CD4-positive, alpha-beta T cell treated with Interferon gamma for 1 hour (primary cell): Measurements from ENCODE around the gene HIP1.
"Not testable (repeated sequence)": the region's sequence is repeated elsewhere in the genome, so short reads cannot be mapped to it uniquely, and the experiment has no call there.

ENCODE experiments used
- DNase-seq: peaks from one replicate; pipeline ENCODE4 v3.0.0-alpha.2; 2020

The HIP1 gene

DNA sequence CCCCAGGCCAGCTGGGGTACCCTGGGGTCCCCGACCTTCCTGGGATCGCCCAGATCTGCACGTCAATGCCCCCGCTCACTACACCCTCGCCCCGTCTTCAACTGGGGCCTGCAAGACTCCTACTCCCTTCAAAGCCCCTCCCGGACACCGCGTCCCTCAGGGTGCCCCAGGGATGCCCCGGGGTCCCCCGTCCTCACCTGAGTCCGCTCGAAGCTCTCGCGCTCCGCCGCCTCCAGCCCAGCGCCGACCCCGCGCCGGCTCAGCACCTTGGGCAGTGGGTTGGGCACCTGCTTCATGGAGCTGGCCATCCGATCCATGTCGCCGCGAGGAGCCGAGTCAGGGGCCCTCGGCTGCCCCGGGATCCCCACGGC lies at the start of gene HIP1:
Gene HIP1 (minus strand): TSS at position 338 of the 371 bp plus-strand sequence. CDS start 21 bp downstream, at position 317.
- no peak for DNase-seq

DNA sequence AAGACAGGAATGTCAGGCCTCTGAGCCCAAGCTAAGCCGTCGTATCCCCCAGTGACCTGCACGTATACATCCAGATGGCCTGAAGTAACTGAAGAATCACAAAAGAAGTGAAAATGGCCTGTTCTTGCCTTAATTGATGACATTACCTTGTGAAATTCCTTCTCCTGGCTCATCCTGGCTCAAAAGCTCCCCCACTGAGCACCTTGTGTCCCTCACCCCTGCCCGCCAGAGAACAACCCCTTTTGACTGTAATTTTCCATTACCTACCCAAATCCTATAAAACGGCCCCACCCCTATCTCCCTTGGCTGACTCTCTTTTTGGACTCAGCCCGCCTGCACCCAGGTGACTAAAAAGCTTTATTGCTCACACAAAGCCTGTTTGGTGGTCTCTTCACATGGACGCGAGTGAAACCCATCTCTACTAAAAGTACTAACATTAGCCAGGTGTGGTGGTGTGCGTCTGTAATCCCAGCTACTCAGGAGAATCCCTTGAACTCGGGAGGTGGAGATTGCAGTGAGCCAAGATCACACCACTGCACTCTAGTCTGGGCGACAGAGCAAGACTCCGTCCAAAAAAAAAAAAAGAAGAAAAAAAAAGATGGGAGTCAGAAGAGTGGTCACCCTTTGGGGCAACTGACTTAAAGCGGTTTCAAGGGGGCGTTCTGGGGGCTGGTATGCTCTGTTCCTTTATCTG lies 49.6 kb upstream of the HIP1 start:
- DNase-seq, result not testable (repeated sequence)

DNA sequence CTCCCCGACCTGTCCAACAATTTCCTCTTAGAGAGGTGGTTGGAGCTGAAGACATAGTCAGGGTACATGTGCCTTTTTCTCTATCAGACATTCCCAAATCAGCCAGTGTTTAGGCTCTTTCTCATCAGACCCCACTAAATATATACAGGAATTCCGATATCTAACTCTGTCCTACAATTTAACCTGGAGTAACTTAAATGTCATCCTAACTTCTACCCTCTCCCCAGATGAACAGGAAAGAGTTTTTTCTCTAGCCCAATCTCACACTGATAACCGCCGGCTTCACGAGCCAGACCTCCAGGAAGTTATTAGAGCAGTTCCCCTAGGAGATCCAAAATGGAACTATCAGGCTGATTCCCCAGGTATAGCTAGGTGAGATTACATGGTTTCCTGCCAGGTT lies 44.3 kb upstream of the HIP1 start:
- DNase-seq, result not testable (repeated sequence)

DNA sequence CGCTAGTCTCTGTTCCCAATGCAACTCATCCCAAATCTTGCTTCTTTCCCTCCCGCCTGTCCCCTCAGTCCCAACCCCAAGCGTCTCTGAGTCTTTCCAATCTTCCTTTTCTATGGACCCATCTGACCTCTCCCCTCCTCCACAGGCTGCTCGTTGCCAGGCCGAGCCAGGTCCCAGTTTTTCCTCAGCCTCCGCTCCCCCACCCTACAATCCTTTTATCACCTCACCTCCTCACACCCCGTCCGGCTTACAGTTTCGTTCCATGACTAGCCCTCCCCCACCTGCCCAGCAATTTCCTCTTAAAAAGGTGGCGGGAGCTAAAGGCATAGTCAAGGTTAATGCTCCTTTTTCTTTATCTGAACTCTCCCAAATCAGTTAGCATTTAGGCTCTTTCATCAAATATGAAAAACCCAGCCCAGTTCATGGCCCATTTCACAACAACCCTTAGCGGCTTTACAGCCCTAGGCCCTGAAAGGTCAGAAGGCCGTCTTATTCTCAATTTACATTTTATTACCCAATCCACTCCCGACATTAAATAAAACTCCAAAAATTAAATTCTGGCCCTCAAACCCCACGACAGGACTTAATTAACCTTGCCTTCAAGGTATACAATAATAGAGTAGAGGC lies 42.0 kb upstream of the HIP1 start:
- not testable (repeated sequence) for DNase-seq

DNA sequence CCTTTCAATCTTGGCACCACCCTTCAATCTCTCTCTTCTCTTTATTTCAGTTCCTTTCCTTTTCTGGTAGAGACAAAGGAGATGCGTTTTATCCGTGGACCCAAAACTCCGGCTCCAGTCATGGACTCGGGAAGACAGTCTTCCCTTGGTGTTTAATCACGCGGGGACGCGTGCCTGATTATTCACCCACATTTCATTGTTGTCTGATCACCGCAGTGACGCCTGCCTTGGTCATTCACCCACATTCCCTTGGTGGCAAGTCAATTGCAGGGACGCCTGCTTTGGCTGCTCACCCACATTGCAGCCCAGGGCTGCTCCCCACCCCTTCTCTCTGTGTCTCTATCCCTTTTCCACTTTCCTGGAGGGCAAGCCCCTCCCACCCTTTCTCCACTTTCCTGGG lies 40.8 kb upstream of the HIP1 start:
- not testable (repeated sequence) for DNase-seq

DNA sequence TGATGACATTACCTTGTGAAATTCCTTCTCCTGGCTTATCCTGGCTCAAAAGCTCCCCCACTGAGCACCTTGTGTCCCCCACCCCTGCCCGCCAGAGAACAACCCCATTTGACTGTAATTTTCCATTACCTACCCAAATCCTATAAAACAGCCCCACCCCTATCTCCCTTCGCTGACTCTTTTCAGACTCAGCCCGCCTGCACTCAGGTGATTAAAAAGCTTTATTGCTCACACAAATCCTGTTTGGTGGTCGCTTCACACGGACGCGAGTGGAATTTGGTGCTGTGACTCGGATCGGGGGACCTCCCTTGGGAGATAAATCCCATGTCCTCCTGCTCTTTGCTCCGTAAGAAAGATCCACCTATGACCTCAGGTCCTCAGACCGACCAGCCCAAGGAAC lies 40.3 kb upstream of the HIP1 start:
- DNase-seq, result not testable (repeated sequence)

DNA sequence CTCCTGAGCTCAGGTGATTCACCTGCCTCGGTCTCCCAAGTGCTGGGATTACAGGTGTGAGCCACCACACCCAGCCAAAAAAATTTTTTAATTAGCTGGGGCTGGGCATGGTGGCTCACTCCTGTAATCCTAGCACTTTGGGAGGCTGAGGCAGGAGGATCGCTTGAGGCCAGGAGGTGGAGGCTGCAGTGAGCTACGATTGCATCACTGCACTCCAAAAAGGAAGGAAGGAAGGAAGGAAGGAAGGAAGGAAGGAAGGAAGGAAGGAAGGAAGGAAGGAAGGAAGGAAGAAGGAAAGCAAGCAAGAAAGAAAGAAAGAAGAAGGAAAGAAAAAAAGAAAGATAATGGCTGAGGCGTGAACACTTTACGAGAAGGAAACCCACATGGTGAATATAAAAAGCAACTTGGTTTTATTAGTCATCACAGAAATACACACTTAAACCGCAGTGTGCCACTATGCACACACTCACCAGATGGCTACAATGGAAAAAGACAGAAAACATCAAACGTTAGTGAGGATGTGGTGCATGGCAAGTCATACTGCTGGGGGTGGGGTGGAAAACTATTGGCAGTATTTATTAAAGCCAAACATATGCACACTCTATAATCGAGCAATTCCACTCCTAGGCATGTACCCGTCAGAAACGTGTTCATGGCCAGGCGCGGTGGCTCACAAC lies 37.7 kb upstream of the HIP1 start:
- no peak for DNase-seq

DNA sequence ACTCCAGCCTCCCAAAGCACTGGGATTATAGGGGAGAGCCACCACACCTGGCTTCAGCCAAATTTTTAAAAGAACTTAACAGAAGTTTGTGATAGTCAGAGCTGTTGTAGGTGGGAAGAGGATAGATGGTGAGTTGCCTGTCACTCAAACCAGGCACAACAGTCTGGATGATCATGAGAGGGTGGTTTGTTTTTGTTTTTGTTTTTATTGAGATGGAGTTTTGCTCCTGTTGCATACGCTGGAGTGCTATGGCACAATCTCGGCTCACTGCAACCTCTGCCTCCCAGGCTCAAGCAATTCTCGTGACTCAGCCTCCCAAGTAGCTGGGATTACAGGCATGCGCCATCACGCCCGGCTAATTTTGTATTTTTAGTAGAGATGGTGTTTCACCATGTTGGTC lies 35.2 kb upstream of the HIP1 start:
- DNase-seq, result not testable (repeated sequence)

DNA sequence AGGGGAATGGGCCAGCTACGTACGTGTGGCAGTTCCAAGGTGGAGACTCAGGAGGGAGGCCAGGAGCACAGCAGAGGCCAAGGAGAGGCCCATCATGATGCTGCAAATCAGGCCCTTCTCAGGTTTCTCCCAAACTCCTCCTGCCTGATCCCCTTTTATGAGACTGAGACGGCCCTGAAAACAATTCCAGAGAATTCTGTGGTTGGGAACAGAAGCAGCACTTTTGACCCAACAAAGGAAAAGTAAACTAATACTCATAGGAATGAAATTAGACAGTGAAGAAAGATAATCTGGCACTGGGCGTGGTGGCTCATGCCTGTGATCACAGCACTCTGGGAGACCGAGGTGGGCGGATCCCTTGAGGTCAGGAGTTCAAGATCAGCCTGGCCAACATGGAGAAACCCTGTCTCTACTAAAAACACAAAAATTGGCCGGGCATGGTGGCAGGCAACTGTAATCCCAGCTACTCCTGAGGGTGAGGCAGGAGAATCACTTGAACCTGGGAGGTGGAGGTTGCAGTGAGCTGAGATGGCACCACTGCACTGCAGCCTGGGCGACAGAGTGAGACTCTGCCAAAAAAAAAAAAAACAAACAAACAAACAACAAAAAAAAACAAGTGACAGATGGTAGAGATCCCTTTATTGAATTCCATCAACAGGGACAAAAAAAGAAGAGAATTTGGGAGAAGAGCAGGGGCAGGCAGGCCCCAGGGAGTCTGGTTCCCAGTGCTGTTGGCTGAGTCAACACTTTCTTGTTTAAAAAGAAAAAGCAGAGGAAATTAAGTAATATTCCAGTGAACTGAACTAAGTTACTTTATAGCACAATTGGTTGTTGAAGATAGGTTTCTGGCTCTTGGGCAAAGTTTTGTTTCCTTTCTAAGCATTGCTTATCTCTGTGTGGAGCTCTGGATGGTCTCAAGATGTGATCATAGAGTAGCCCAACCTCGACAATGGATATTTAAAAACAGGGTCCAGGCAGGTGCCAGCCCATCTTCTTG lies 33.6 kb upstream of the HIP1 start, which contains the start of gene CCL26:
Gene CCL26 (minus strand): TSS at position 131 of the 997 bp plus-strand sequence. CDS start 35 bp downstream, at position 96.
- DNase-seq, result no peak

DNA sequence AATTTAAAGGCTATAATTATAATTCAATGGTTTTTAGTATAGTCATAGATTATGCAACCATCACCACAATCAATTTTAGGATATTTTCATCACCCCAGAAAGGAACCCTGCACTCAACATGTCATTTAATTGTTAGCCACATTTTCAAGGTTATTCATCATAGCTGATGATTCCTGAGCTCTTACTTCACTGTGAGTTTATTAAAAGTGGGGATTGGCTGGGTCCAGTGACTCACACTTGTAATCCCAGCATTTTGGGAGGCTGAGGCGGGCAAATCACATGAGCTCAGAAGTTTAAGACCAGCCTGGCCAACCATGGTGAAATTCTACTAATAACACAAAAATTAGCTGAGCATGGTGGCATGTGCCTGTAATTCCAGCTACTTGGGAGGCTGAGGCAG lies 32.5 kb upstream of the HIP1 start:
- DNase-seq, result no peak

DNA sequence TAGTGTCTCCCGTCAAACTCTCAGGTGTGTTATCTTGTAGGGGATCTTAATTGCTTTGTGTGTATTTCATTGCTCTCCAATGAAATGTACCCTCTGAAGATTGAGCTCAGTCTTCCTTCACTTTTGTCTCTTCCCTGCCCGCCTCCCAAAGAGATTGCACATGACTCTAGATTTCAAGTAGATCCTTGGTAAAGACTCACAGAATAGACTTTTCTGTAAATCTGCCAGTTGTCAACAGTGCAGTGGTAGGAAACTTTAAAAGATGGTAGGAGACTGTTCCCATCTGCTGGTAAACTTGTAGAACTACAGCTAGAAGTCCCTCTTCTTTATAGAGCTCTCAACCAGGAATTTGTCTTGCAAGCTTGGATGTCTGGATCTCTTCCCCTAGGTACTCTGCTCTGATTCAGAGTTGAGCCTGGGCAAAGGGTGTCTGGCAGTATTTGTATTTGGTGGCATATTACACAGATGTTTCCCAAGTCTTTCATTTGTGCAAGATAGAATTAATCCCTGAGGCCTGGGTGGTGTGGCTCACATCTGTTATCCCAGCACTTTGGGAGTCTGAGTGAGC lies 23.7 kb upstream of the HIP1 start:
- DNase-seq, result no peak

DNA sequence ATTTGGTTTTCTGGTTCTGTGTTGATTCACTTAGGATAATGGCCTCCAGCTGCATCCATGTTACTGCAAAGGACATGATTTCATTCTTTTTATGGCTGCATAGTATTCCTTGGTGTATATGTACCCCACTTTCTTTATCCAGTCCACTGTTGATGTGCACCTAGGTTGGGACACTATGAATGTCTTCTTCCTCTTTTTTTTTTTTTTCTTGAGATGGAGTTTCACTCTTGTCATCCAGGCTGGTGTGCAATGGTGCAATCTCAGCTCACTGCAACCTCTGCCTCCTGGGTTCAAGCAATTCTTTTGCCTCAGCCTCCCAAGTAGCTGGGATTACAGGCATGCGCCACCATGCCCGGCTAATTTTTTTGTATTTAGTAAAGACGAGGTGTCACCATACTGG lies 23.1 kb upstream of the HIP1 start:
- DNase-seq, result not testable (repeated sequence)

DNA sequence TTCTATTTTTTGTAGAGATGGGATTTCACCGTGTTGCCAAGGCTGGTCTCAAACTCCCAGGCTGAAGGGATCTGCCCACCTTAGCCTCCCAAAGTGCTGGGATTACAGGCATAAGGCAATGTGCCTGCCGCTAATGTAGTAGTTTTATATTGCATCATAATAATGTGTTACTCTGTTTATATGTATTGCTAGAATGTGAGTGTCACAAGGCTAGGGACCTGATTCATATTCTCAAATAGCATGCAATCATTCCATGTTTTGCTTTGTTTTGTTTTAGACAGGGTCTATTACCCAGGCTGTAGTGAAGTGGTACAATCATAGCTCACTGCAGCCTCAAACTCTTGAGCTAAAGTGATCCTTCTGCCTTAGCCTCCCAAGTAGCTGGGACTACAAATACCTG lies 19.8 kb upstream of the HIP1 start:
- DNase-seq, result no peak

DNA sequence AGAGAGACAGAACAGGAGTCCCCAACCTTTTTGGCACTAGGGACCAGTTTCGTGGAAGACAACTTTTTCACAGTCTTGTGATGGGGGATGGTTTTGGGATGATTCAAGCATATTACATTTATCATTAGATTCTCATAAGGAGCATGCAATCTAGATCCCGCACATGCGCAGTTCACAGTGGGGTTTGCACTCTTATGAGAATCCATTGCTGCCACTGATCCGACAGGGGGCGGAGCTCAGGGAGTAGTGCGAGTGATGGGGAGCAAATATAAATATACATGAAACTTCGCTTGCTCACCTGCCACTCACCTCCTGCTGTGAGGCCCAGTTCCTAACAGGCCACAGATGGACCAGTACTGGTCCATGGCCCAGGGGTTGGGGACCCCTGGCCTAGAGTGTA lies 19.1 kb upstream of the HIP1 start:
- DNase-seq, result no peak

DNA sequence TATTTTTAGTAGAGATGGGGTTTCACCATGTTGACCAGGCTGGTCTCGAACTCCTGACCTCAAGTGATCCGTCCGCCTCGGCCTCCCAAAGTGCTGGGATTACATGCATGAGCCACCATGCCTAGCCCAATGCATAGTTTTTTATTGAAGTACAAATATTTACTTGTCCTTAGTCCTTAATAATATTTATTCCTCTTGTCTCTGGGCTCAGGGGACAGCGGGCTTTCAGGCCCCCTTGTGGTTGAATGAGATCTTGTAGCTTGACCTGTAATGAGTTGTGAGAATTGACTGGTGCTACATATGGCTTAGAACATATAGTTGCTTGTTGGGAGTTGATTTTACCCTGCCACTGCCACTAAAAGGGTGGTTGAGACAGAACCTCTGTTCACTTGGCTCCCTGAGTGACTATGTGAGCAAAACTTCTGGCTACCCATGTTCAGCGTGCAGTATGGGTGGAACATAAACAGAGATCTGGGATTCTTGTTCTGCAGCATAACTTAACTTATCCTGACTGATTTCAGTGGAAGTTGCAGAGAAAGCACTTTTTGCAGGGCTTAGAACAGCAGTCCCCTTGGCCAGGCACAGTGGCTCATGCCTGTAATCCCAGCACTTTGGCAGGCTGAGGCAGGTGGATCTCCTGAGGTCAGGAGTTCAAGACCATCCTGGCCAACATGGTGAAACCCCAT lies 18.4 kb upstream of the HIP1 start:
- no peak for DNase-seq

DNA sequence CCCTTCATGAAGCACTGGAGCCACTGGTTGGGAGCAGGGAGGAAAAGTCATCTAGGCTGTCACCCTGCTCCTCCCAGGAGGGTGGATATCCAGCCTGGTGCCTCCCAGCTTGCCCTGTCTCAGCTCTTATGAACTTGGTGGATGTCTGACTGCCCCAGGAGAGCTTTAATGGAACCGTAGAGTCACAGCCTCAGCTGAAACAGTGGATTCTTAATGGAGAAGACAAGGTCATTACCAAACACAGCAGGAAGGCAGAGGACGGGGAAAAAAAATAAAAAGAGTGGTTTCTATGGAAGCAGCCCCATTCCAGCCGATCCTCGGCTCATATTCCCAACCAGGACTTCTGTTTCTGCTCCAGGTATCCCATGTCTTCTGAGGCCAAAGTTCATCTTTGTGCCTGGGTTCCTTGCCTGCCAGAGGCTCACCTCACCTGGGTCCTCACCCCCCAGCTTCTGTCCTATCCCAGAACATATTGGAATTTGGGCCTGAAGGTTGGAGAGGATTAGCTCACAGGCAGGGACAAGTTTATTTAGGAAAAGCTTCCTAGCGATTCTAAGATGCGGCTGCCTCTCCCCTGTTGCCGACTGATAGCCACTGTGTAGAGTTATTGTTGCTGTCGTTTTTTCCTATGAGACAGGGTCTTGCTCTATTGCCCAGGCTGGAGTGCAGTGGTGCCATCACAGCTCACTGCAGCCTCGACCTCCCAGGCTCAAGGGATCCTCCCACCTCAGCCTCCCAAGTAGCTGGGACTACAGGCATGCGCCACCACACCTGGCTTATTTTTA lies 17.7 kb upstream of the HIP1 start:
- no peak for DNase-seq

DNA sequence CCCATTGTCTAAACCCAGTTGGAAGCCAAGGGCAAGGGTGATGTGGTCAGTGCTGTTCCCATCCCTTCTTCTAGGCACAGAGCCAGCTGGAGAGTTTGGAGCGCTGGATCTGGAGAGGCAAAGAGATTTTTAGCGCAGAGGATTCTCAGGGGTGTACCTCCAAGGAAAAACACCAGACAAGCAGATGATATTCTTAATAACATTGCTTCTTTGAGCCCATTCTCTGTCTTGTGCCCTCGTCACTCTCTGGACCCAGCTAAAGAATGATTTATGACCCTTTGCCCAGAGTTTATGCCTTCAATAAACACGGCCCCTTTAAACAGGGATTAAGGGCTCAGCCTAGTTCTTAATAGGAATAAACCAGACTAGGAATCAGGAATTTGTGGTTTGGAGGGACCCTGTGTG lies 4.7 kb upstream of the HIP1 start:
- DNase-seq, result no peak

DNA sequence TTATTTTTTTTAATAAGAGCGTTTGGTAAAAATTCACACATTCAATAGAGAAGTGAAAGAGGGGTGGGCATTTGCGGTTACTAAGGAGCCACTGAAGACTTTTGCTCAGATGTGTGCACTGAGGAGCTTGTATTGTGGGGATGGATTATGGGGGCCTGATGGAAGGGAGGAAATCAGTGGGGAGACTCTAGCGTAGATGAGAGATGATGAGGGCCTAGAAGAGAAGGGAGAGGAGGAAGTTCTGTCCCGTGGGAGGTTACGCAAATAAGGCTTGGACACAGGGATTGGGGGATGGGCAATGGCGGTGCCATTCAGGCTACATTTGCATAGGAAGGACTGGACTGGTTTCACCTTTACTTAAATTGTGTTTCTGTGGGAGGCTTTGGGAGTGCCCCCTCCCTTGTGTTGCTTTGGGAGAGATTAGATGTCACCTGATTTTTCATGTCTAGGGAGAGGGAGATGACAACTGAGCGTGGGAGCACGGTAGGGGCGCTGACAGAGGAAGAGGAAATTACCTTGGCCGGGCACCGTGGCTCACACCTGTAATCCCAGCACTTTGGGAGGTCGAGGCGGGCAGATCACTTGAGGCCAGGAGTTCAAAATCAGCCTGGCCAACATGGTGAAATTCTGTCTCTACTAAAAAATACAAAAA lies 2.2 kb upstream of the HIP1 start:
- DNase-seq, result peak; percentile 28

DNA sequence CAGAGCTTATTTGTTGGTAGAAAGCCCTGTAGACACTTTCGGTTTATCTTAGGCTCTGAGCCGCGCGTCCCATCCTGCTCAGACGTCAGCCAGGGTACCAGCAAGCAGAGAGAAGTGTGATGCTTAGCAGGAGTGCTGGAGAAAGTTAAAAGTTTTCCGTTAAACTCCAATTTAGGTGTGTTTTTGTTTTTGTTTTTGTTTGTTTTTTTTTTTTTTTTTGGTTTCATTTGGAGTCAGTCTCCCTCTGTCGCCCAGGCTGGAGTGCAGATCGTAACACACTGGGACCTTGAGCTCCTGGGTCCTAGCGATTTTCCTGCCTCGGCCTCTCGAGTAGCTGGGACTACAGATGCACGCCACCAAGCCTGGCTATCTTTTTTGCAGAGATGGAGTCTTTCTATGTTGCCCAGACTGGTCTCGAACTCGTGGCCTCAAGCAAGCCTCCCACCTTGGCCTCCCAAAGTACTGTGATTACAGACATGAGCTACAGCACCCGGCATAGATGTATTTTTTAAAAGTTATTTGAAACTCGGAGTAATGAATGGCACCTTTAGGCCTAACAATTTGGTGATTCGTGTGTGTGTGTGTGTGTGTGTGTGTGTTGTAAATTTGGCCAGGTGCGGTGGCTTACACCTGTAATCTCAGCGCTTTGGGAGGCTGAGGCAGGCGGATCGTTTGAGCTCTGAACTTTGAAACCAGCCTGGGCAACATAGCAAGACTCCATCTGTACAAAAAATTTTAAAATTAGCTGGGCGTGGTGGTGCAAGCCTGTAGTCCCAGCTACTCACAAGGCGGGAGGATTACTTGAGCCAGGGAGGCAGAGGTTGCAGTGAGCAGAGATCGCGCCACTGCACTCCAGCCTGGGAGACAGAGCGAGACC lies 1.3 kb upstream of the HIP1 start:
- DNase-seq, result no peak
